Thyroid gland (tissue), 4 donors: ENCODE measurements around the gene SLC10A7. TPM values are rescaled to one million over a fixed set of nuclear protein-coding genes. Genes with fewer than 3 reads are reported as not detected.

Experiments
- DNase-seq, 2 donors: peaks; one replicate each; pipeline ENCODE4 v3.0.0-alpha.2; 2019
- H3K27ac ChIP-seq, 3 donors: fragments of 200-600 bp; sonication (generic); 1 replicate in 2 of 3; 2 replicates in 1 of 3; pipeline ENCODE4 v1.5.1; 2016 to 2019; ENCODE audit warnings: mild to moderate bottlenecking in 1 of 3, moderate library complexity in 1 of 3
- H3K27me3 ChIP-seq: fragments of 200-600 bp; sonication (generic); one replicate; pipeline ENCODE4 v1.5.1; 2019
- H3K36me3 ChIP-seq, 2 donors: fragments of 200-600 bp; sonication (generic); one replicate each; pipeline ENCODE4 v1.5.1; 2016 to 2019
- H3K4me1 ChIP-seq, 2 donors: fragments of 200-600 bp; sonication (generic); one replicate each; pipeline ENCODE4 v1.5.1; 2017 to 2019
- H3K4me3 ChIP-seq, 3 donors: fragments of 200-600 bp; sonication (generic); replicated peaks in 1 of 3; 1 replicate in 2 of 3; 2 replicates in 1 of 3; pipeline ENCODE4 v1.5.1; 2016; ENCODE audit warnings: mild to moderate bottlenecking in 1 of 3
- H3K9me3 ChIP-seq: fragments of 200-600 bp; sonication (generic); one replicate; pipeline ENCODE4 v1.5.1; 2017
- POLR2A ChIP-seq, 2 donors: fragments of 450-650 bp; IDR thresholded peaks; one replicate each; pipeline ENCODE4 v1.6.1; 2017; ENCODE audit warnings: antibody characterized with exemption in 2 of 2, mild to moderate bottlenecking in 2 of 2, moderate library complexity in 1 of 2
- WGBS, 2 donors: methylation state at CpG; one replicate each; pipeline ENCODE4 v1.1.5; 2017; 5-methylcytosine and 5-hydroxymethylcytosine counted together
- intact Hi-C: fragments of 100-400 bp; cut with DNase I; formaldehyde crosslinking; loops from one replicate; pipeline ENCODE4 v1.15.1; 2023
- total RNA-seq, 4 donors: library from RNA; depleted of rRNA; stranded (reverse); fragments of >200 nt; gene quantifications; one replicate each; pipeline ENCODE4 v1.2.3, GENCODE V29; 2016
- TF ChIP-seq, protein P1 (sequence below), 6 experiments: fragments of 200-600 bp in 3 of 6; fragments of 450-650 bp in 3 of 6; sonication (generic) in 3 of 6; IDR thresholded peaks; one replicate each; pipeline ENCODE4 v1.5.1; 2016 to 2019; ENCODE audit warnings: antibody characterized with exemption in 6 of 6, mild to moderate bottlenecking in 2 of 6, inconsistent platforms in 1 of 6, moderate library complexity in 1 of 6

SLC10A7 gene
- total RNA-seq, 4 donors from 2014 or later = 16.7 to 29.9 (median 23.1) TPM

- Histone ChIP-seq H3K4me1 (no peaks in the 10 kb centered on the region), H3K27me3 (no peaks in the 10 kb centered on the region), H3K4me3 (no peak overlapping the region), H3K9me3 (no peaks in the 10 kb centered on the region), H3K27ac (no peak overlapping the region), H3K36me3 (no peaks in the 10 kb centered on the region)
- no peak for DNase-seq
- no peak for TF ChIP-seq POLR2A (IDR thresholded peaks at IDR 0.05)
- TF ChIP-seq, protein P1, sequence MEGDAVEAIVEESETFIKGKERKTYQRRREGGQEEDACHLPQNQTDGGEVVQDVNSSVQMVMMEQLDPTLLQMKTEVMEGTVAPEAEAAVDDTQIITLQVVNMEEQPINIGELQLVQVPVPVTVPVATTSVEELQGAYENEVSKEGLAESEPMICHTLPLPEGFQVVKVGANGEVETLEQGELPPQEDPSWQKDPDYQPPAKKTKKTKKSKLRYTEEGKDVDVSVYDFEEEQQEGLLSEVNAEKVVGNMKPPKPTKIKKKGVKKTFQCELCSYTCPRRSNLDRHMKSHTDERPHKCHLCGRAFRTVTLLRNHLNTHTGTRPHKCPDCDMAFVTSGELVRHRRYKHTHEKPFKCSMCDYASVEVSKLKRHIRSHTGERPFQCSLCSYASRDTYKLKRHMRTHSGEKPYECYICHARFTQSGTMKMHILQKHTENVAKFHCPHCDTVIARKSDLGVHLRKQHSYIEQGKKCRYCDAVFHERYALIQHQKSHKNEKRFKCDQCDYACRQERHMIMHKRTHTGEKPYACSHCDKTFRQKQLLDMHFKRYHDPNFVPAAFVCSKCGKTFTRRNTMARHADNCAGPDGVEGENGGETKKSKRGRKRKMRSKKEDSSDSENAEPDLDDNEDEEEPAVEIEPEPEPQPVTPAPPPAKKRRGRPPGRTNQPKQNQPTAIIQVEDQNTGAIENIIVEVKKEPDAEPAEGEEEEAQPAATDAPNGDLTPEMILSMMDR (IDR thresholded peaks at IDR 0.05) = no peak
- intact Hi-C loops = no loop called here
- WGBS, 2 donors = 93% methylated on average over 2 of the region's 2 CpGs
These were observed 31.6 kb downstream of the SLC10A7 start for GRCh38 chr4:146490106-146490505.

GRCh38 chr4:146488495-146489174 lies 33.1 kb downstream of the SLC10A7 start:
- Histone ChIP-seq H3K4me3 (no peak overlapping the region), H3K4me1 (no peaks in the 10 kb centered on the region), H3K36me3 (no peaks in the 10 kb centered on the region), H3K27me3 (no peaks in the 10 kb centered on the region), H3K27ac (no peak overlapping the region), H3K9me3 (no peaks in the 10 kb centered on the region)
- no peak for DNase-seq
- 64 to 75% methylated on average over 3 of the region's 3 CpGs for WGBS, 2 donors
- intact Hi-C loops = no loop called here
- TF ChIP-seq, protein P1 (IDR thresholded peaks at IDR 0.05) = no peak
- no peak for TF ChIP-seq POLR2A (IDR thresholded peaks at IDR 0.05)

DNA sequence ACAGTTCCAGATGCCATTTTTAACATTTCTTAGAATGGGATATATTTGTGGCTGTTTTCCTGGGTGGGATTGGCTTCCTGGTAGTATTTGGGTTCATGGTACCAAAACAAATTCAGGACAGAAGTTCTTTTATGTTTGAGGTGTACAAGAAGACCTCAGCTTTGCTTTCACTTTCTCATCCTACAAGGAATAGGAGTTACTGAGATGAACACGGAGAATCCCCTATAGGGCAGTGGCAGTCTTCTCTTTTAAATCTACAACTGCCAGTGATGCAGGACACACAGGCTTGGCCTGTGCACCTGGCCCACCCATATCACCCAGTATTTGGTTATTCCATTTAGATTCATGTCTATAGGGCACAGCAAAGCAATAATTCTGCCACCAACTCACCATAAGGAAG lies 35.2 kb downstream of the SLC10A7 start:
- TF ChIP-seq, protein P1 (IDR thresholded peaks at IDR 0.05) = no peak
- TF ChIP-seq POLR2A (IDR thresholded peaks at IDR 0.05) = no peak
- intact Hi-C loops = no loop called here

DNA sequence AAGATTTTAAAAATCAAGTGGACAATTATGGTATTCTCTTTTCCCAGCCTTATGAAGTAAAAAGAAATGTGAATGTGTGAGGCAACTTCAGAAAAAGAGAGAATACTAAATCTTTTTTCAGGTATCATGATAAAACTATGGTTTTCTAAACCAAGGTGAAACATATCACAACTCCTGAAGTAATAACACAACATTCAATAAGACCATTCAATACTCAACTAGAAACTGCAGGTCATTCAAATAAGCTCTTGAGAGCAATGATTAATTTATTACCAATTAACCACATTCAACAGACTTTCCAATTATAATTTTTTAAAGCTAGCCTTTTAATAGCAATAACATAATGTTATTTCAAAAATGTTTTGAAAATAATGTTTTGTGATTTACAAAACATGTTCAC lies 35.8 kb downstream of the SLC10A7 start:
- Histone ChIP-seq H3K4me1 (no peaks in the 10 kb centered on the region), H3K9me3 (no peaks in the 10 kb centered on the region), H3K4me3 (no peak overlapping the region), H3K27me3 (no peaks in the 10 kb centered on the region), H3K27ac (no peak overlapping the region), H3K36me3 (no peaks in the 10 kb centered on the region)
- intact Hi-C loops = no loop called here
- DNase-seq = no peak
- no peak for TF ChIP-seq POLR2A (IDR thresholded peaks at IDR 0.05)
- TF ChIP-seq, protein P1 (IDR thresholded peaks at IDR 0.05) = no peak

More for the DNA sequence above, 35.2 kb downstream of the SLC10A7 start:
- Histone ChIP-seq H3K9me3 (no peaks in the 10 kb centered on the region), H3K36me3 (no peaks in the 10 kb centered on the region), H3K27ac (no peak overlapping the region), H3K27me3 (no peaks in the 10 kb centered on the region), H3K4me3 (no peak overlapping the region), H3K4me1 (no peaks in the 10 kb centered on the region)
- 93 to 100% methylated on average over 1 of the region's 1 CpG for WGBS, 2 donors
- no peak for DNase-seq

DNA sequence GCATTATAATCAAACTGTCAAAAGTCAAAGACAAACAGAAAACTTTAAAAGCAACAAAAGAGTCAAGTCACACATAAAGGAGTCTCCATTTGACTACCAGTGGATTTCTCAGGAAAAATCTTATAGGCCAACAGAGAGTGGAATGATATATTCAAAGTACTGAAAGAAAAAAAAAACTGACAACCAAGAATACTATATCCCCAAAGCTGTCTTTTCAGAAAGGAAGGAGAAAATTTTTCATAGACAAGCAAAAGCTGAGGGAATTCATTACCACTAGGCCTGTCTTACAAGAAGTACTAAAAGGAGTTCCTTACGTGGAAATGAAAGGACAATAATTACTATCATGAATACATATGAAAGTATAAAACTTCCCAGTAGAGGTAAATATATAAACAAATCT lies 39.0 kb downstream of the SLC10A7 start:
- H3K9me3 ChIP-seq = no peaks in the 10 kb centered on the region
- no peaks in the 10 kb centered on the region for H3K36me3 ChIP-seq
- H3K4me1 ChIP-seq = no peaks in the 10 kb centered on the region
- intact Hi-C loops = no loop called here
- no peak overlapping the region for H3K4me3 ChIP-seq
- H3K27me3 ChIP-seq = no peaks in the 10 kb centered on the region
- 93 to 98% methylated on average over 1 of the region's 1 CpG for WGBS, 2 donors
- no peak overlapping the region for H3K27ac ChIP-seq
- DNase-seq = no peak
- TF ChIP-seq, protein P1 (IDR thresholded peaks at IDR 0.05) = no peak
